Astrocyte (in vitro differentiated cells and primary cell): ENCODE results near the gene ENDOV.

Experiments used
- EZH2 ChIP-seq: IDR thresholded peaks from 2 replicates; pipeline ENCODE4 v1.6.1; 2012; ENCODE audit warnings: mild to moderate bottlenecking, low read length, inconsistent platforms; ENCODE audit not compliant: insufficient read depth
- TF ChIP-seq, protein P1 (sequence below): IDR thresholded peaks from 2 replicates; pipeline ENCODE4 v1.5.1; 2011; ENCODE audit warnings: low read depth, mild to moderate bottlenecking, inconsistent platforms, low read length, moderate library complexity; ENCODE audit not compliant: insufficient read depth

DNA sequence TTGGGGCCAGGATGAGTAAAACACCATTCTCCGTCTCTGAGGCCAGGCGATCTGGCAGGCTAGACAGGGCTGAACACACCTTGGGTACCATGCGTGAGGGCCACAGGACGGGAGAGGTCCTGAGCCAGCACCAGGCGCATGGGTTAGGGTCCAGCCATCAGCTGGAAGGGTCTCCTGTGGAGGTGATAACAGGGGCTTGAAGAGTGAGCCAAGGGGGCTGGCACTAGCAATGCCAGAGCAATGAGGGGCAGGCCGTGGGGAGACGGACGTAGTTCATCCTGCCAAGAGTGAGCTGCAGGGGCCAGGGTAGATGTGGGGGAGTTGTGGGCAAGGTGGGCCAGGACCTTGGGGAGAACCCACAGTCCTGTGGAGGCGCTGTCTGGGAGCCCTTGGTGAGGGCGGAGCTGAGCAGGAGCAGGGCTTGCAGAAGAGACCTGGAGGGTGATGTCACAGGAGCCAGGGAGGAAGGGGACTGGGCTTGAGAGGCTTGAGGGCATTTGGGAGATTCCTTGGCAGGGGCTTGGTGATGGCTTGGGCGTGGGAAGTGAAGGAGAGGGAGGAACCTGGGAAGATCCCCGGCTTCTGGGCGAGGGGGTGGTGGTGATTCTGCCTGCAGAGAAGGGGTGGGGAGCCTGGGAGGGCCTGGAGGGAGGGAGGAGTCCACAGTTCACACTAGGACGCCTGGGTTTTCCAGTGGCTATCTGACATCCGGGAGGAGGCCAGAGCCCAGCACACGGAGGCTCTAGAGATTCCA lies 67.8 kb downstream of the ENDOV start:
- TF ChIP-seq, protein P1, sequence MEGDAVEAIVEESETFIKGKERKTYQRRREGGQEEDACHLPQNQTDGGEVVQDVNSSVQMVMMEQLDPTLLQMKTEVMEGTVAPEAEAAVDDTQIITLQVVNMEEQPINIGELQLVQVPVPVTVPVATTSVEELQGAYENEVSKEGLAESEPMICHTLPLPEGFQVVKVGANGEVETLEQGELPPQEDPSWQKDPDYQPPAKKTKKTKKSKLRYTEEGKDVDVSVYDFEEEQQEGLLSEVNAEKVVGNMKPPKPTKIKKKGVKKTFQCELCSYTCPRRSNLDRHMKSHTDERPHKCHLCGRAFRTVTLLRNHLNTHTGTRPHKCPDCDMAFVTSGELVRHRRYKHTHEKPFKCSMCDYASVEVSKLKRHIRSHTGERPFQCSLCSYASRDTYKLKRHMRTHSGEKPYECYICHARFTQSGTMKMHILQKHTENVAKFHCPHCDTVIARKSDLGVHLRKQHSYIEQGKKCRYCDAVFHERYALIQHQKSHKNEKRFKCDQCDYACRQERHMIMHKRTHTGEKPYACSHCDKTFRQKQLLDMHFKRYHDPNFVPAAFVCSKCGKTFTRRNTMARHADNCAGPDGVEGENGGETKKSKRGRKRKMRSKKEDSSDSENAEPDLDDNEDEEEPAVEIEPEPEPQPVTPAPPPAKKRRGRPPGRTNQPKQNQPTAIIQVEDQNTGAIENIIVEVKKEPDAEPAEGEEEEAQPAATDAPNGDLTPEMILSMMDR: no peak
- no peak for TF ChIP-seq EZH2
